T-helper 9 cell (primary cell): ENCODE results near the gene TTC1.

ENCODE experiments used
- DNase-seq: peaks from one replicate; pipeline ENCODE4 v3.0.0-alpha.2; 2020

The TTC1 gene

GRCh38 chr5:160089531-160089930 lies 80.6 kb downstream of the TTC1 start:
- DNase-seq = no peak

DNA sequence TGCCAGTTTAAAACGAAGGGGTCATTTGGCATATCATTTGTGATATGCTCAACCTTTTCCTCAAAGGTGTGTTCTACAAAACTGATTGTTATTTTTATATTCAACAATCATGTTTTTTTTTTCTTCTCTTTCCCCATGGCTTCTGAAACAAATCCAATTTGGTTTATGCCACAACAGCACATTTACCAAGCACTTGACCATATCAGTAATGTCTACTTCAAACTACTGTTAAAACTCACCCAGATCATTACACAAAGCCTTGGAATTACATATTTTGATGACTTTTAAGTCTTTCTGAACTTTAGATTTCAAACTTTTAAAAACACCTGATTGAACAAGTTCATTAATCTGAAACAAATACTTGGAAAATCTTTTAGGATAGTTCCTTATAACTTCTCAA lies 81.1 kb downstream of the TTC1 start:
- DNase-seq = no peak

GRCh38 chr5:160092514-160092913 lies 83.6 kb downstream of the TTC1 start:
- DNase-seq = no peak

- DNase-seq = no peak
Observed at GRCh38 chr5:160092960-160093707, 84.2 kb downstream of the TTC1 start.

DNA sequence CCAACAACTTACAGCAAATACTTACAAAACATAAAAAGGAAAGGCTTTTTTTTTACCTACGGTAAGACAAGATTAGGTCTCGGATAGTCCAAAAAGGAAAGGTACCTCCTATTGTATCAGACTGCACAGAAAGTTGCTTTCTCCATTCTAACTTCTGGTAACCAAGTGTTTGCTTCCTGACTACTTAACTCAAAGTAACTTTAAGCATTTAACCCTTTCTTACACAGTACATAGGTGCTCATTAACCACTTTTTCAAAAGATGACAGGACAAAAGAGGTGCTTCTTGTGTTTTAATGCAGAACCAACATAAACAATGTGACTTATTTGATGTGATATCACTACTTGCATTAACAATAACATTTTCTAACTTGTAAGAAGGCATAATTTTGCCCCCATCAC lies 87.2 kb downstream of the TTC1 start:
- DNase-seq = no peak

GRCh38 chr5:160097991-160098390 lies 89.1 kb downstream of the TTC1 start:
- DNase-seq = no peak

GRCh38 chr5:160105686-160106360 lies 96.9 kb downstream of the TTC1 start:
- DNase-seq = no peak

GRCh38 chr5:160108124-160108523 lies 99.2 kb downstream of the TTC1 start:
- no peak for DNase-seq
